Measurements from ENCODE around the gene ST3GAL3.

ST3GAL3 gene

DNA sequence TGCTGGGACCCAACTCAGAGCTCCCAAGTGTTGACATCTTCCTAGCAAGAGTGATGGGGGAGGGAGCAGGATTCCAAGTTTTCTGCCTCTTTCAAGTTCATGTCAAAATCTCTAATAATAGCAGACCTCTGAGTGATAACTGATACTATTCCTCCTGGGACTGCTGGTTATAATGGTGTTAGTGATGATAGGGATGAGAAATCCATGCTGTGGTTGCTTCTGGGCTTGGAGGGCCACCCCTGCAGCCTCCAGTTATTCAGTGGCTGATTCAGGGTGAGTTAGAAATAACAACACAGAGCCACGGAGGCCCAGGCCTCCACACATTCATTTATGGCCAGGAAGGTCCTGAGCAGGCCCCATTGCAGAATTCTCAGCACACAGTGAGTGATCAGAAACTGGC lies 185.7 kb downstream of the ST3GAL3 start:
- H3K4me2 ChIP-seq, result no peak overlapping the region
- no peak overlapping the region for H3K27ac ChIP-seq
- H4K20me1 ChIP-seq (ENCODE audit: insufficient read depth), result no peaks in the 10 kb centered on the region
- H2AFZ ChIP-seq (ENCODE audit: low read depth), result no peak overlapping the region
- TF ChIP-seq CTCF (conservative IDR thresholded peaks at IDR 0.05; ENCODE audit: low read depth, low read length), result no peak
- H3K4me1 ChIP-seq (ENCODE audit: low read depth, poor library complexity, severe bottlenecking), result no peaks in the 10 kb centered on the region
- no peaks in the 10 kb centered on the region for H3K36me3 ChIP-seq (ENCODE audit: insufficient read depth)
- H3K4me3 ChIP-seq (IDR thresholded peaks at IDR 0.05; ENCODE audit: insufficient read depth, low read depth, low read length), result no peak overlapping the region
- no peak overlapping the region for H3K9ac ChIP-seq
- H3K79me2 ChIP-seq (ENCODE audit: insufficient read depth, low read depth), result no peaks in the 10 kb centered on the region
- no peaks in the 10 kb centered on the region for H3K27me3 ChIP-seq (ENCODE audit: insufficient read depth, low read depth)

DNA sequence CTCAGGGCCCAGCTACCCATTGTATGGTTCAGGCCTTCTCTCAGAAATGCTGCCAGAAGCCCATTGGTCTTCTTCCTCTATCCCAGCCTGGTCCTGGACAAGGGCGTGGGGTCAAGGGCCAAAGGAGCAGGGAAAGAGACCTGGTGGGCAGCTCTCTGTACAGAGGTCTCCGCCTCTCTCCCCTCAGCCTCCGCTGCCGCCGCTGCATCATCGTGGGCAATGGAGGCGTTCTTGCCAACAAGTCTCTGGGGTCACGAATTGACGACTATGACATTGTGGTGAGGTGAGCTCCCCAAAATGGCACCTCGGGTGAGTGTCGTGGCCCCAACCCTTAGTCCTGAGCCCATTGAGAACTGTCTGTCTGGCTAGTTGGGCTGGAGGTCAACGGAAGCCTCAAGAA lies 191.6 kb downstream of the ST3GAL3 start:
- H3K9ac ChIP-seq, result no peak overlapping the region
- no peaks in the 10 kb centered on the region for H3K27me3 ChIP-seq (ENCODE audit: insufficient read depth, low read depth)
- no peak overlapping the region for H3K27ac ChIP-seq
- H3K4me2 ChIP-seq, result no peak overlapping the region
- H3K4me3 ChIP-seq (IDR thresholded peaks at IDR 0.05; ENCODE audit: insufficient read depth, low read depth, low read length), result no peak overlapping the region
- H2AFZ ChIP-seq (ENCODE audit: low read depth), result no peak overlapping the region
- TF ChIP-seq CTCF (conservative IDR thresholded peaks at IDR 0.05; ENCODE audit: low read depth, low read length), result no peak
- no peaks in the 10 kb centered on the region for H3K36me3 ChIP-seq (ENCODE audit: insufficient read depth)
- H3K4me1 ChIP-seq (ENCODE audit: low read depth, poor library complexity, severe bottlenecking), result no peaks in the 10 kb centered on the region
- no peaks in the 10 kb centered on the region for H3K79me2 ChIP-seq (ENCODE audit: insufficient read depth, low read depth)
- no peaks in the 10 kb centered on the region for H4K20me1 ChIP-seq (ENCODE audit: insufficient read depth)

DNA sequence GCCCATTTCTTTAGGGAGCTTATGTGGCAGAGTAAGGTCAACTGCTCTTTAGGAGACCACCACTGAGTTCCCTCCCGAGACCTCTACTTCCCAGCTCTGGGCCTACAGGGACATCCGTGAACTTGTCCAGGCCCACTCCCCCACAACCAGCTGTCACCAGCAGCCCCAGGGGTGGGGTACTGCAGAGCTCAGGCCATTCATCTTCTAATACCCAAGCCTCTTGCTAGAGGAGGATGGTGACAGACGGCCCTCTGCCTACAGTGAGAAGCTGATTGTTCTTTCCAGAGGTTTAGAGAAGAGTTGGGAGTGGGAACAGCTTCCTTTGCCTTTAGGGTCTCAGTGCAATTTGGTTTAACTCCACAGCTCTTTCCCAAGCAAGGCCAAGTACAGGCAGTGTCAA lies 193.1 kb downstream of the ST3GAL3 start:
- Histone ChIP-seq H3K9ac (no peak overlapping the region), H3K27me3 (ENCODE audit: insufficient read depth, low read depth) (no peaks in the 10 kb centered on the region), H3K4me1 (ENCODE audit: low read depth, poor library complexity, severe bottlenecking) (no peaks in the 10 kb centered on the region), H4K20me1 (ENCODE audit: insufficient read depth) (no peaks in the 10 kb centered on the region), H3K4me3 (IDR thresholded peaks at IDR 0.05; ENCODE audit: insufficient read depth, low read depth, low read length) (no peak overlapping the region), H2AFZ (ENCODE audit: low read depth) (no peak overlapping the region), H3K79me2 (ENCODE audit: insufficient read depth, low read depth) (no peaks in the 10 kb centered on the region), H3K4me2 (no peak overlapping the region), H3K36me3 (ENCODE audit: insufficient read depth) (no peaks in the 10 kb centered on the region), H3K27ac (no peak overlapping the region)
- TF ChIP-seq CTCF (conservative IDR thresholded peaks at IDR 0.05; ENCODE audit: low read depth, low read length), result no peak

- no peaks in the 10 kb centered on the region for H3K4me1 ChIP-seq (ENCODE audit: low read depth, poor library complexity, severe bottlenecking)
- no peaks in the 10 kb centered on the region for H4K20me1 ChIP-seq (ENCODE audit: insufficient read depth)
- TF ChIP-seq CTCF (conservative IDR thresholded peaks at IDR 0.05; ENCODE audit: low read depth, low read length), result no peak
- H2AFZ ChIP-seq (ENCODE audit: low read depth), result no peak overlapping the region
- no peaks in the 10 kb centered on the region for H3K27me3 ChIP-seq (ENCODE audit: insufficient read depth, low read depth)
- no peak overlapping the region for H3K9ac ChIP-seq
- no peaks in the 10 kb centered on the region for H3K79me2 ChIP-seq (ENCODE audit: insufficient read depth, low read depth)
- H3K36me3 ChIP-seq (ENCODE audit: insufficient read depth), result no peaks in the 10 kb centered on the region
- H3K27ac ChIP-seq, result no peak overlapping the region
- H3K4me3 ChIP-seq (IDR thresholded peaks at IDR 0.05; ENCODE audit: insufficient read depth, low read depth, low read length), result no peak overlapping the region
- H3K4me2 ChIP-seq, result no peak overlapping the region
Observed at GRCh38 chr1:43901196-43901961, 194.0 kb downstream of the ST3GAL3 start.

All from KMS-11 (cell line).